ENCODE measurements around the gene RNGTT. TPM values are rescaled to one million over a fixed set of nuclear protein-coding genes. Genes with fewer than 3 reads are reported as not detected.

Gene RNGTT
- total RNA-seq, 1 donor from 2014 or later, result 16.5 TPM

GRCh38 chr6:88989215-88989614, 25.8 kb upstream of the RNGTT start:
- Mint-ChIP-seq H3K27me3 (no peaks in the 10 kb centered on the region), H3K4me3 (ENCODE audit: low read depth) (no peak overlapping the region), H3K4me1 (ENCODE audit: low read depth) (peaks cover 10% of the 10 kb centered on the region), H3K27ac (no peak overlapping the region), H3K9me3 (ENCODE audit: low read depth) (no peaks in the 10 kb centered on the region), H3K36me3 (ENCODE audit: insufficient read depth) (no peaks in the 10 kb centered on the region)
- TF ChIP-seq CTCF (IDR thresholded peaks at IDR 0.05; ENCODE audit: unreplicated experiment), result no peak
- DNase-seq (ENCODE audit: low spot score, unreplicated experiment), result no peak

- TF ChIP-seq CTCF (IDR thresholded peaks at IDR 0.05; ENCODE audit: unreplicated experiment), result no peak
- H3K27ac Mint-ChIP-seq, result no peak overlapping the region
Observed at GRCh38 chr6:88987922-88988321, 24.5 kb upstream of the RNGTT start.

GRCh38 chr6:88985901-88986300, 22.5 kb upstream of the RNGTT start:
- Mint-ChIP-seq H3K9me3 (ENCODE audit: low read depth) (no peaks in the 10 kb centered on the region), H3K4me1 (ENCODE audit: low read depth) (peaks cover 10% of the 10 kb centered on the region), H3K36me3 (ENCODE audit: insufficient read depth) (no peaks in the 10 kb centered on the region), H3K27ac (no peak overlapping the region), H3K27me3 (no peaks in the 10 kb centered on the region), H3K4me3 (ENCODE audit: low read depth) (no peak overlapping the region)
- no peak for DNase-seq (ENCODE audit: low spot score, unreplicated experiment)
- TF ChIP-seq CTCF (IDR thresholded peaks at IDR 0.05; ENCODE audit: unreplicated experiment), result no peak

More at GRCh38 chr6:88987922-88988321, 24.5 kb upstream of the RNGTT start:
- Mint-ChIP-seq H3K4me3 (ENCODE audit: low read depth) (no peak overlapping the region), H3K4me1 (ENCODE audit: low read depth) (peaks cover 10% of the 10 kb centered on the region), H3K9me3 (ENCODE audit: low read depth) (no peaks in the 10 kb centered on the region), H3K27me3 (no peaks in the 10 kb centered on the region), H3K36me3 (ENCODE audit: insufficient read depth) (no peaks in the 10 kb centered on the region)
- no peak for DNase-seq (ENCODE audit: low spot score, unreplicated experiment)

GRCh38 chr6:88984606-88985005, 21.2 kb upstream of the RNGTT start:
- H3K27me3 Mint-ChIP-seq, result no peaks in the 10 kb centered on the region
- H3K9me3 Mint-ChIP-seq (ENCODE audit: low read depth), result no peaks in the 10 kb centered on the region
- H3K4me3 Mint-ChIP-seq (ENCODE audit: low read depth), result no peak overlapping the region
- DNase-seq (ENCODE audit: low spot score, unreplicated experiment), result no peak
- H3K36me3 Mint-ChIP-seq (ENCODE audit: insufficient read depth), result no peaks in the 10 kb centered on the region
- TF ChIP-seq CTCF (IDR thresholded peaks at IDR 0.05; ENCODE audit: unreplicated experiment), result no peak
- H3K4me1 Mint-ChIP-seq (ENCODE audit: low read depth), result peaks cover 9% of the 10 kb centered on the region
- H3K27ac Mint-ChIP-seq, result no peak overlapping the region

GRCh38 chr6:88984152-88984551, 20.7 kb upstream of the RNGTT start:
- no peak overlapping the region for H3K27ac Mint-ChIP-seq
- H3K27me3 Mint-ChIP-seq, result no peaks in the 10 kb centered on the region
- peaks cover 6% of the 10 kb centered on the region for H3K4me1 Mint-ChIP-seq (ENCODE audit: low read depth)
- TF ChIP-seq CTCF (IDR thresholded peaks at IDR 0.05; ENCODE audit: unreplicated experiment), result no peak
- no peak overlapping the region for H3K4me3 Mint-ChIP-seq (ENCODE audit: low read depth)
- DNase-seq (ENCODE audit: low spot score, unreplicated experiment), result no peak
- H3K36me3 Mint-ChIP-seq (ENCODE audit: insufficient read depth), result no peaks in the 10 kb centered on the region
- H3K9me3 Mint-ChIP-seq (ENCODE audit: low read depth), result no peaks in the 10 kb centered on the region
